PFSK-1 (cell line): ENCODE results near the gene LRMDA.

Source experiments
- FOXP2 ChIP-seq: optimal IDR thresholded peaks from 2 replicates; pipeline ENCODE3; 2011; ENCODE audit warnings: borderline replicate concordance, control low read depth, inconsistent platforms; ENCODE audit not compliant: insufficient read depth; ENCODE audit errors: extremely low read length, extremely low read depth
- POLR2AphosphoS5 ChIP-seq: IDR thresholded peaks from 2 replicates; pipeline ENCODE4 v1.6.1; 2012; ENCODE audit warnings: low read depth, mild to moderate bottlenecking, control low read depth, low read length, moderate library complexity
- SIN3A ChIP-seq: IDR thresholded peaks from 2 replicates; pipeline ENCODE4 v1.6.1; 2012; ENCODE audit warnings: mild to moderate bottlenecking, low read length, moderate library complexity, borderline replicate concordance; ENCODE audit not compliant: insufficient read depth
- TAF1 ChIP-seq: IDR thresholded peaks from 2 replicates; pipeline ENCODE4 v1.6.1; 2012; ENCODE audit warnings: low read length, control low read depth, borderline replicate concordance; ENCODE audit not compliant: insufficient read depth
- TF ChIP-seq, protein P1 (sequence below), 2 experiments: IDR thresholded peaks; 2 replicates each; pipeline versions ENCODE4 v1.6.1 to v1.8.0; 2011 to 2012; ENCODE audit warnings: low read depth in 2 of 2, low read length in 2 of 2, control low read depth in 1 of 2, inconsistent platforms in 1 of 2, mild to moderate bottlenecking in 1 of 2, moderate library complexity in 1 of 2; ENCODE audit not compliant: insufficient read depth in 1 of 2

LRMDA gene

DNA sequence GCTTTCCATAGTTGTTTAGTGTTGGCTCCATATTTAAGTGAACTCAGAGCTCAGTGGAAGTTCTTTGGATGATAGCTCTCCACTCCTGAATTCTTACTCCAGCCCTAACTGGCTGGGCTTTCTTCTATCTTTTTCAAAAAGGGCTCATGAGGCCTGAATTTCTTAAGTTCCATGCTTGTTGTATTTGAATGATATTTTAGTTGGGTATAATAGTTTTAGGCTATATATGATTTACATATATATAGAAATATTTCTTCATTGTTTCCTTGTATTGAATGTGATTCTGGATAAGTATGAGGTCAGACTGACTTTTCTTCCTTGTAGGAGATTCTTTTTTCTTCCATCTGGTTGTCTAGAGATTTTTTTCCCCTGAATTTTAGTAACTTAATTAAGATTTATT lies 843.5 kb downstream of the LRMDA start:
- TF ChIP-seq FOXP2, result no peak
- no peak for TF ChIP-seq SIN3A
- no peak for TF ChIP-seq TAF1
- TF ChIP-seq, protein P1, sequence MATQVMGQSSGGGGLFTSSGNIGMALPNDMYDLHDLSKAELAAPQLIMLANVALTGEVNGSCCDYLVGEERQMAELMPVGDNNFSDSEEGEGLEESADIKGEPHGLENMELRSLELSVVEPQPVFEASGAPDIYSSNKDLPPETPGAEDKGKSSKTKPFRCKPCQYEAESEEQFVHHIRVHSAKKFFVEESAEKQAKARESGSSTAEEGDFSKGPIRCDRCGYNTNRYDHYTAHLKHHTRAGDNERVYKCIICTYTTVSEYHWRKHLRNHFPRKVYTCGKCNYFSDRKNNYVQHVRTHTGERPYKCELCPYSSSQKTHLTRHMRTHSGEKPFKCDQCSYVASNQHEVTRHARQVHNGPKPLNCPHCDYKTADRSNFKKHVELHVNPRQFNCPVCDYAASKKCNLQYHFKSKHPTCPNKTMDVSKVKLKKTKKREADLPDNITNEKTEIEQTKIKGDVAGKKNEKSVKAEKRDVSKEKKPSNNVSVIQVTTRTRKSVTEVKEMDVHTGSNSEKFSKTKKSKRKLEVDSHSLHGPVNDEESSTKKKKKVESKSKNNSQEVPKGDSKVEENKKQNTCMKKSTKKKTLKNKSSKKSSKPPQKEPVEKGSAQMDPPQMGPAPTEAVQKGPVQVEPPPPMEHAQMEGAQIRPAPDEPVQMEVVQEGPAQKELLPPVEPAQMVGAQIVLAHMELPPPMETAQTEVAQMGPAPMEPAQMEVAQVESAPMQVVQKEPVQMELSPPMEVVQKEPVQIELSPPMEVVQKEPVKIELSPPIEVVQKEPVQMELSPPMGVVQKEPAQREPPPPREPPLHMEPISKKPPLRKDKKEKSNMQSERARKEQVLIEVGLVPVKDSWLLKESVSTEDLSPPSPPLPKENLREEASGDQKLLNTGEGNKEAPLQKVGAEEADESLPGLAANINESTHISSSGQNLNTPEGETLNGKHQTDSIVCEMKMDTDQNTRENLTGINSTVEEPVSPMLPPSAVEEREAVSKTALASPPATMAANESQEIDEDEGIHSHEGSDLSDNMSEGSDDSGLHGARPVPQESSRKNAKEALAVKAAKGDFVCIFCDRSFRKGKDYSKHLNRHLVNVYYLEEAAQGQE (IDR thresholded peaks at IDR 0.05; ENCODE audit: insufficient read depth in 1 of 2, low read depth in 2 of 2, low read length in 2 of 2), result no peak
- TF ChIP-seq POLR2AphosphoS5, result no peak

DNA sequence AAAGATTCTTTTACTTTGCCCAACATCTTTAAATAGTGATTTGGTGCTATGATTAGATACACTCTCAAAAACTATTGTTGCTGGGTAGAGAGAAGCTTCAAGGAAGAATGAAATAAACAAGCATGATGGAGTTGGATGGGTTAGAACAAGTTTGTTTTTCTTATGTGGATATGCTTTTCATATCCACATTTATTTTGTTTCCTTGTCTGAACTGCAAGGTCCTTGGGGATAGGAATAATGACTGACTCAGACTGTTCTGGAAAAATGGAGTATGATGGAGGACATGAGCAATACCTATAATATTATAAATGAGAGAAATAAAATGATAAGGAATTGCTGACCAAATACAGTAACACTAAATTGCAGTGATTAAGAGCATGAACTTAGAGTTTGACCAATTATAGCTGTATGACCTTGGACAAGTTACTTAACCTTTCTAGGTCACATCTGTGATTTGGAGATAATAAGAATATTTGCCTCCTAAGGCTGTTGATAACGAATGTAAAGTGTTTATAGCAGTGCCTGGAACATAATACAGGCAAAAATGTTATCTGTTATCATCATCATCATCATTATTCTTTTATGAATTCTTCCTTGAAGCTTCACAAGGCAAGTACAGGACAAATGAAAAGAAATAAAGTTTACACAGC lies 847.5 kb downstream of the LRMDA start:
- TF ChIP-seq, protein P1 (IDR thresholded peaks at IDR 0.05; ENCODE audit: insufficient read depth in 1 of 2, low read depth in 2 of 2, low read length in 2 of 2), result no peak
- no peak for TF ChIP-seq FOXP2
- no peak for TF ChIP-seq POLR2AphosphoS5
- no peak for TF ChIP-seq SIN3A
- TF ChIP-seq TAF1, result no peak

DNA sequence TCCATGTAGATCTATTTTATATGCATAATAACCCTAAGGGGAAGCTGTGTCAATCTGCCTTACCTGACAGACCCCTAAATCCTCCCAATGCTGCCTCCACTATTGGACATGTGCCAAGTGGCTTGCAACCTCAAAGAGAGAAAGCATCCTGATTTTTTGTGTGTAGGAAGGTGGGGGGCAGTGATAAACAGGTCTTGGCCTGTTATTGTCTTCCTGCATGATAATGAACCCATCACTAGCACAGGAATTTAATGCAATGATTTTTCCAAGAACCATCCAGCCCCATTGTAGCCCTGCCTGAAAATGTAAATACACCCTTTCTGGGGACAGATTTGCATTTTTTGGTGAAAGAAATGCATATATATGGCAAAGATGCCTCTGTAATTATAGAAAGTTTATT lies 850.2 kb downstream of the LRMDA start:
- TF ChIP-seq, protein P1 (IDR thresholded peaks at IDR 0.05; ENCODE audit: insufficient read depth in 1 of 2, low read depth in 2 of 2, low read length in 2 of 2), result no peak
- no peak for TF ChIP-seq TAF1
- no peak for TF ChIP-seq POLR2AphosphoS5
- TF ChIP-seq SIN3A, result no peak
- no peak for TF ChIP-seq FOXP2

DNA sequence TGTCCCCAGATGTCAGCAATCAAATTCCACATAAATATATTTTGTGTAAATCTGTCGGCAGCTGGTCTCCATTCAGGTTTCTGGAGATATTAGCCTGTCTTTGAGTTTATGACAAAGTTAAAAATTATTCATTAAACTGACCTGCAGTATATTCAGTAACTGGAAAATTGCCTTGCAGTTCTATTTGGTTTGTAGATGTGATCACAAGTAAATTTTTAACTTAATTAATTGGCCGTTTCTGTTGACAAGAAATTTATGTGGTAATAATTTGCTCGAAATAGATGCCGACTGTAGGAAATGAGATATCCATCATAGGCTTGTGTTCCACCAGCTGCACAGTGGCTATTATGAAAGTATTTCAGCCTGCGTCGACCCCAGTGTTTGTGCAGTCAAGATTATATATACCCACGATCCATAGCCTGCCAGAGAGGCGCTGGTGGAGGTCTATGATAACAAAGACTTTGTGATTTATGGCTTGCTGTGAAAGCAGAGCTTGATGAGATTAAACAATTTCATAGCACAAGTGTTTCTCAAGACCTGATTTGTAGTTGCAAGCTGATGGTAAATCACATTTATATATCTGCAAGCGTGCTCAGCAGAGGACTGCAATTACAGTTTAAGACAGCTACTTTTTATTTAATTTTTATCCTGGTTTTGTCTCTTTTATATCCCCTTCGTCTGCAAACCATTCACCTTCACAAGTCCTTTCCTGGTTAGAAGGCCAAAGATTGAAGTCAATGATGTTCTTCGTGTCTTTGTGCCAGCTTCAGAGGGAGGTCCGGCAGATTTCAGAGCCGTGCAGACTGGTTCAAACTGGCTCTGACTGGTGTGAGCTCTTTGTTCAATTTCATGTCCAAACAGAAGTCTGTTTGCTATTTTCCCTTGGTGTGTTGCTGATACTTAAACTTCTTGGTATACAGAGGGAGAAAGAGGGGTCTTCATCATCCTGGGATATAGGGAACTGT lies 850.9 kb downstream of the LRMDA start:
- TF ChIP-seq SIN3A (no peak), POLR2AphosphoS5 (no peak)

DNA sequence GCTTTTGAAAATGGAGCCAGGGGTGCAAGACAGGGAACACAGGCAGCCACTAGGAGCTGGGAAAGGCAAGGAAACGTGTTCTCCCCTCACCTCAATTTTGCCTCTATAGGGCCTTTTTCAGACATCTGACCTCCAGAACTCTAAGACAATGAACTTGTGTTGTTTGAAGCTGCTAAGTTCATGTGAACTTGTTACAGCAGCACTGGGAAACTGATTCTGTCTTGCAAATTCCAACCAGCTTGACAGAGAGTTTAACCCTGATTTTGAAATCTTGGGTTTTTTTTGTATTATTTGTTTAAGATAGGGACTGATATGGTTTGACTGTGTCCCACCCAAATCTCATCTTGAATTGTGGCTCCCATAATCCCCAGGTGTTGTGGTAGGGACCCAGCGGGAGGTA lies 852.9 kb downstream of the LRMDA start:
- TF ChIP-seq SIN3A, result no peak
- no peak for TF ChIP-seq POLR2AphosphoS5
- TF ChIP-seq, protein P1 (IDR thresholded peaks at IDR 0.05; ENCODE audit: insufficient read depth in 1 of 2, low read depth in 2 of 2, low read length in 2 of 2), result no peak
- TF ChIP-seq FOXP2, result no peak
- no peak for TF ChIP-seq TAF1
